UCSD-AML1 (cell line): ENCODE data around the gene TMEM86B.
"Not testable (repeated sequence)": the region's sequence is repeated elsewhere in the genome, so short reads cannot be mapped to it uniquely, and the experiment has no call there.

ENCODE experiments used
- DNase-seq: peaks from one replicate; lab custom pipeline; 2025; ENCODE audit not compliant: unreplicated experiment; lab: John Stamatoyannopoulos, UW

Gene TMEM86B

GRCh38 chr19:55242517-55242916 lies 14.0 kb upstream of the TMEM86B start:
- no peak for DNase-seq

- no peak for DNase-seq
These were observed 13.4 kb upstream of the TMEM86B start for GRCh38 chr19:55241935-55242464.

- no peak for DNase-seq
These were observed 12.8 kb upstream of the TMEM86B start for GRCh38 chr19:55241143-55241934.

GRCh38 chr19:55240713-55241020 lies 12.1 kb upstream of the TMEM86B start:
- DNase-seq = no peak

GRCh38 chr19:55239004-55239403 lies 10.4 kb upstream of the TMEM86B start:
- no peak for DNase-seq

GRCh38 chr19:55238030-55238429 lies 9.5 kb upstream of the TMEM86B start:
- no peak for DNase-seq

GRCh38 chr19:55232986-55233385 lies 4.4 kb upstream of the TMEM86B start:
- DNase-seq = no peak

- DNase-seq = no peak
These were observed 3.7 kb upstream of the TMEM86B start for GRCh38 chr19:55232286-55232602.

GRCh38 chr19:55231391-55232285 lies 3.1 kb upstream of the TMEM86B start:
- DNase-seq = no peak

- DNase-seq = no peak
These were observed 2.2 kb upstream of the TMEM86B start for GRCh38 chr19:55230780-55231179.

GRCh38 chr19:55230329-55230728 lies 1.8 kb upstream of the TMEM86B start:
- no peak for DNase-seq

GRCh38 chr19:55229789-55230182 lies 1.2 kb upstream of the TMEM86B start:
- no peak for DNase-seq

GRCh38 chr19:55229145-55229788 lies 704 bp upstream of the TMEM86B start:
- DNase-seq = no peak

- DNase-seq = no peak
These were observed 560 bp downstream of the TMEM86B start for GRCh38 chr19:55228015-55228391.

GRCh38 chr19:55227241-55228014 lies 1.1 kb downstream of the TMEM86B start:
- no peak for DNase-seq

- DNase-seq = no peak
These were observed 1.8 kb downstream of the TMEM86B start for GRCh38 chr19:55226788-55227187.

- no peak for DNase-seq
These were observed 2.3 kb downstream of the TMEM86B start for GRCh38 chr19:55226273-55226672.

GRCh38 chr19:55225415-55225958 lies 3.1 kb downstream of the TMEM86B start:
- DNase-seq = no peak

- not testable (repeated sequence) for DNase-seq
These were observed 3.7 kb downstream of the TMEM86B start for GRCh38 chr19:55224679-55225414.

- no peak for DNase-seq
These were observed 4.4 kb downstream of the TMEM86B start for GRCh38 chr19:55224038-55224665.
